ENCODE results near the gene NMNAT2.

The NMNAT2 gene

GRCh38 chr1:183318433-183318832 lies 99.7 kb downstream of the NMNAT2 start:
- no peak for DNase-seq (ENCODE audit: low read depth in 2 of 2, low spot score in 1 of 2)

DNA sequence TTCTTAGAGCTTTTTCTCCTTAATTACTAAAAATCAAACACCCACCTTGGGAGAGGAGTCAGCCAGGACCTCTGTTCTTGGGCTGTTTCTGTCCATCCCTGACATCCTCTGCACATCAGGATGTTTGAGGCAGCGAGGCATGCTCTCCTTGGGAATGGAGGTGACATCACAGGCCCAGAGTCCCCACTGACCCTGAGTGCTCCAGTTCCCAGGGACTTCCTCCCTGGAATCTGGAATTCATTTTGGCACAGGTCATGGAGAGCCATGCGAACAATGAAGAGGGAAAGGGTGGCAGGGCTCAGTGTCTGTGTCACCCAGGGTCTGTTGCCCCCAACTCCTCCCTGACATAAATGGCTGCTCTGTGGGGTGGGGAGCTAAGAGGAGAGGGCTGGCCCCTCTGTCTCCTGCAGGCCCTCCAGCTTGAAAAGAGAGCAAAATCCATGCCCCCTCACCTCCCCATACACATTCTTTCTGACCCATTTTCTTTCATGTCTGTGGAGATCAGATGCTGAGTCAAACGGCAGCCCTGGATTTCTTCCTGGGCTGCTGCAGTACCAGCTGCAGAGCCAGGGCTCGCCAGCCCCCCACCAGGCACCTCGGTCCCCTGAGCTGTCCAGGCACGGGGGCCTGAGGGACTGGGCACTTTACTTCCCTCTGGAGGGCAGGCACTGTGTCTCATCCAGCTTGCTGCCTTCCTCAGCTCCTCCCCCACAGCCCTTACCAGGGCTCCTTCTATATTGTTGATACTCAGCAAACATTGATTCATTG lies 102.0 kb downstream of the NMNAT2 start:
- DNase-seq (ENCODE audit: low read depth in 2 of 2, low spot score in 1 of 2) = no peak

DNA sequence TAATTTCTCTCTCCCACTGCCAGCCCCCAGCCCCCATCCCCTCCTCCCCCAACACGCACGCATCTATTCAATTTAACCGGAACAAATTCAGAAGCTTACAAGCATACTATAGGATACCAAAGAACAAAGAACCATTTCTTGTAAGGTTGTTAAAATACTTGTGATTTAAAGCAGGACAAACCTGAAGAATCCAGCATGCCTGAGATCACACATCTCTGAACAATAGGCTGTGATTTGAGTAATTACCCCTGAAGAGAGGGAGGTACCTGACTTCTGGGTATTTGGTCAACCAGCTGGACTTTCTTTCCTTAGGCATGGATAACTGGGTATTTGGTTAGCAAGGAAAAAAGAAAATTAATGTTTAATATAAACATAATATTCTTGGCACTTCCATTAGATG lies 105.1 kb downstream of the NMNAT2 start:
- no peak for DNase-seq (ENCODE audit: low read depth in 2 of 2, low spot score in 1 of 2)

GRCh38 chr1:183310753-183311479 lies 107.3 kb downstream of the NMNAT2 start:
- no peak for DNase-seq (ENCODE audit: low read depth in 2 of 2, low spot score in 1 of 2)

GRCh38 chr1:183308719-183309118 lies 109.5 kb downstream of the NMNAT2 start:
- no peak for DNase-seq (ENCODE audit: low read depth in 2 of 2, low spot score in 1 of 2)

GRCh38 chr1:183306317-183307042 lies 111.7 kb downstream of the NMNAT2 start:
- DNase-seq (ENCODE audit: low read depth in 2 of 2, low spot score in 1 of 2) = no peak

GRCh38 chr1:183304440-183305107 lies 113.6 kb downstream of the NMNAT2 start:
- DNase-seq (ENCODE audit: low read depth in 2 of 2, low spot score in 1 of 2) = no peak

DNA sequence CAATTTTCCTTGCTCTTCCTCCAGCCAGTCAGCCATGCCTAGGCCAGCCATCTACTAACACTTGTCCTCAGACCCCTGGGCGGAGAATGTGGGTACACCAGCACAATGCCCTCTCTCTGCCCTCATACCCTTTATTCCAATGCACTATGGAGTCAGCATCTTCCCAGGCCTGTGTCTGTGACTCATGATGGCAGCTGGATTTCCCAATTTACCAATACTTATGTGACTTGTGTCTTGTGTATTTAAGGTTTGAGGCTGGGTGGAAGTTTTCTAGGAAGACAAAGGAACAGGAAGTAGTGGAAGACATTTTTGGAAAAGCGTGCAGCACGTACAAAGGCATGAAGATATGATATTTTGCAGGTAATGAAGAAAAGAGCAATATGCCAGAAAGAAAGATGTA lies 114.3 kb downstream of the NMNAT2 start:
- DNase-seq (ENCODE audit: low read depth in 2 of 2, low spot score in 1 of 2) = no peak

DNA sequence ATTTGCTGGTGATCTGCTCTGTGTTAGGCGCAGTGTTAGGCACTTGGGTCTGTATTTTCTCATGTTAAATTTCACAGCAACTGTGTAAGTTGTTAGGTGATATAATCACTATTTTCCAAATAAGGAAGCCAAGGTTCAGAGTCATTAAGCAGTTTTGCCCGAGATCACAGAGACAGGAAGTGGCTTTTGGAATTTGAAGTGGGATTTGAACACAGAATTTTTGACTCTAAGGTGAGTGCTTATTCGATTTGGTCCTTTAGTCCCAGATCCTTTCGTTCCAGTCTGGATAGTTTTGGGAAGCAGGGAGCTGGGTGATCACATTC lies 114.9 kb downstream of the NMNAT2 start:
- DNase-seq (ENCODE audit: low read depth in 2 of 2, low spot score in 1 of 2) = no peak

GRCh38 chr1:183302452-183303322 lies 115.5 kb downstream of the NMNAT2 start:
- DNase-seq (ENCODE audit: low read depth in 2 of 2, low spot score in 1 of 2) = no peak

DNA sequence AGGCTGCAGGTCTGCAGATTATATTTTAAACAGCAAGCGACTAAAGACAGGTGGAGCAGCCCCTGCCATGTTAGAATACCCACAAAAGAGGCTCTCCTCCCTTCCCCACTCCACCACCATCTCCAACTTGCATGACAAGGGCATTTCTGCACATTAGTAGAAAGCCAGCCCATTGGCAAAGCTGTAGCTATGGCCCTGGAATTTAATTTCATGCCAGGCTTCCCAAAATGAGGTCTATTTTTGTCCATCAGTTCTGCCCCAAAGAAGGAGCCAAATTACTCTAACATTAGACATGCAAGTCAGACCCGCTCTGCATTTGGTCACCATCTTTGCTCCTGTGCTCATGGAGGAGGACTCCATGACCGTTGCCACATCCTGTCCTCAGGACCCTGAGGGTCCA lies 116.9 kb downstream of the NMNAT2 start:
- no peak for DNase-seq (ENCODE audit: low read depth in 2 of 2, low spot score in 1 of 2)

- DNase-seq (ENCODE audit: low read depth in 2 of 2, low spot score in 1 of 2) = no peak
These were observed 117.4 kb downstream of the NMNAT2 start for GRCh38 chr1:183300828-183301227.

DNA sequence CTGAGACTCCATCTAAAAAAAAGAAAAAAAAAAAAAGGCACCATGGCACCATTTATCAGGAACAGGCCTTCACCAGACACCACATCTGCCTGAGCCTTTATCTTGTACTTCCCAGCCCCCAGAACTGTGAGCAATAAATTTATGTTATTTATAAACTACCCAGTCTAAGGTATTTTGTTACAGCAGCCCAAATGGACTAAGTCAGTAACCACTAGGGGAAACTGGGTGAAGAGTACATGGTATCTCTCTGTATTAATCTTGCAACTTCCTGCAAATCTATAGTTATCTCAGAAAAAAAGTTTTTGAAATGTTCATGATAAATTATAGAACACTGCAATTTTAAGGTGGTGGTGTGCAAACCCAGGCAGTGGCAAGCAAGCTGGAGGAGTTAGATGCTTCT lies 117.8 kb downstream of the NMNAT2 start:
- no peak for DNase-seq (ENCODE audit: low read depth in 2 of 2, low spot score in 1 of 2)

GRCh38 chr1:183296782-183297181 lies 121.4 kb downstream of the NMNAT2 start:
- no peak for DNase-seq (ENCODE audit: low read depth in 2 of 2, low spot score in 1 of 2)

GRCh38 chr1:183295521-183295920 lies 122.7 kb downstream of the NMNAT2 start:
- no peak for DNase-seq (ENCODE audit: low read depth in 2 of 2, low spot score in 1 of 2)

- DNase-seq (ENCODE audit: low read depth in 2 of 2, low spot score in 1 of 2) = no peak
These were observed 124.3 kb downstream of the NMNAT2 start for GRCh38 chr1:183293876-183294275.

DNA sequence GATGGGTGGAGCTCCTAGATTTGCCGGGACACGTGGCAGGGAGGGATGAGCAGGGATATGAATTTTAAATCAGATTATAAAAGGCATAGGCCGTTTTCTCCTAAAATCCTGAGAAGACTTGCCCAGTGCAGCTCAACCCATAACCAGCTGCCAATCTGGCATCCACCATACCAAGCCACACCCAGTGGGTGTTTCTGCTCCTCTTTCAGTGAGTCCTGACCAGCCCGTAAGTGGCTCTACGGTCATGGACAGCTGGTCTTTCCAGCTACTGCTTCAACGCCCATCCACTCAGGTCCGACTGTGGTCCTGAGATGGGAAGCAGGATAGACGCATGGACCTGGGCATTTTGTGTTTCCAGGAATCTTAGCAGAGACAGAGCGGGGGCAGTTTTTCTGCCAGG lies 124.9 kb downstream of the NMNAT2 start:
- no peak for DNase-seq (ENCODE audit: low read depth in 2 of 2, low spot score in 1 of 2)

DNA sequence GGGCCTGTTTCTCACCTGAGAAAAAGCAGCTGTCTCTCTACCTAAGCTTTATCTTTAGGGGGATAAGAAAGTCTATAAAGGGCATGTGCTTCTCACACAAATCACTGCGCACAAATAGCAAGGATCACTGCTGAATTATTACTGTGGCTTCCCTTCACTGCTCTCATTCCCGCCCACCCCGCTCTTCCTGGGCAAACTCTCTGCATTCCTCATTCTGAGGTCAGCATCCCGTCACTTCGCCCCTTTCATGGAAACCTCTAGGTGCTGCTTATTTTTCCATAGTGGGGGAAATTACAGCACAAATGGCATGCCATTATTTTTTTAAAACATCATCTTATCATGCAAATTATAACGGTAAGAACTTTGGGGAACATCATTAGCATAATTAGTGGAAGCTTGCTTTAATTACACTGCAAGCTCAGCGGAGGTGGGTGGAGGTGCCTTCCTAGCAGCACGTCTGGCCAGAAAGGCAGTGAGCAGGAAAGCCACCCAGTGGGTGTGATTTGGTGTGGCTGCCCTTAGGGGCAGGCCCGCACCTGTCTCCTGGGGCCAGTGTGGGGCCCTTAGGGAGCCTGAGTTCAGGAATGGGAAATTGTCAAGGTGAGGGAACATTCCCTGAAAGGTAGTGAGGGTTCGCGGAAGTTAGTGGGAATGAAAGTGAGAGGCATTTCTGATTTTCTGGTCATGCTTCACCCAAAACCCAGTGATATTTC lies 126.2 kb downstream of the NMNAT2 start:
- no peak for DNase-seq (ENCODE audit: low read depth in 2 of 2, low spot score in 1 of 2)

- no peak for DNase-seq (ENCODE audit: low read depth in 2 of 2, low spot score in 1 of 2)
These were observed 126.9 kb downstream of the NMNAT2 start for GRCh38 chr1:183291216-183291762.

- no peak for DNase-seq (ENCODE audit: low read depth in 2 of 2, low spot score in 1 of 2)
These were observed 127.6 kb downstream of the NMNAT2 start for GRCh38 chr1:183290628-183291027.
